GF-D8 (cell line): ENCODE measurements around the gene TMED4.

Experiments
- DNase-seq: peaks from one replicate; lab custom pipeline; 2025; lab: John Stamatoyannopoulos, UW

Gene TMED4

GRCh38 chr7:44539669-44540506 is 42.1 kb downstream of the TMED4 start:
- DNase-seq: no peak

GRCh38 chr7:44538798-44539668 is 43.0 kb downstream of the TMED4 start:
- DNase-seq: no peak

- no peak for DNase-seq
These were observed 43.8 kb downstream of the TMED4 start for GRCh38 chr7:44538093-44538797.

- no peak for DNase-seq
These were observed 44.6 kb downstream of the TMED4 start for GRCh38 chr7:44537442-44537841.

- no peak for DNase-seq
These were observed 45.9 kb downstream of the TMED4 start for GRCh38 chr7:44536090-44536489.

- no peak for DNase-seq
These were observed 46.5 kb downstream of the TMED4 start for GRCh38 chr7:44535348-44536064.

- no peak for DNase-seq
These were observed 47.5 kb downstream of the TMED4 start for GRCh38 chr7:44534501-44534900.

- DNase-seq: no peak
These were observed 47.9 kb downstream of the TMED4 start for GRCh38 chr7:44534087-44534486.

- no peak for DNase-seq
These were observed 48.6 kb downstream of the TMED4 start for GRCh38 chr7:44533301-44534055.

- DNase-seq: no peak
These were observed 50.3 kb downstream of the TMED4 start for GRCh38 chr7:44531421-44532380.

GRCh38 chr7:44530990-44531389 is 51.0 kb downstream of the TMED4 start:
- DNase-seq: no peak
